HG02759 (cell line): Measurements from ENCODE around the gene OTOR.

Source experiments
- ATAC-seq: cut with Tn5 transposase; IDR thresholded peaks from one replicate; pipeline ENCODE4 v1.9.1; 2021; ENCODE audit warnings: mild to moderate bottlenecking, moderate library complexity; ENCODE audit not compliant: unreplicated experiment

The OTOR gene, protein sequence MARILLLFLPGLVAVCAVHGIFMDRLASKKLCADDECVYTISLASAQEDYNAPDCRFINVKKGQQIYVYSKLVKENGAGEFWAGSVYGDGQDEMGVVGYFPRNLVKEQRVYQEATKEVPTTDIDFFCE

GRCh38 chr20:16748308-16748900, at the start of gene OTOR:
Gene OTOR, plus strand, starts transcription at chr20:16748358. Its CDS starts 44 bp downstream, at chr20:16748402.
- no peak for ATAC-seq

DNA sequence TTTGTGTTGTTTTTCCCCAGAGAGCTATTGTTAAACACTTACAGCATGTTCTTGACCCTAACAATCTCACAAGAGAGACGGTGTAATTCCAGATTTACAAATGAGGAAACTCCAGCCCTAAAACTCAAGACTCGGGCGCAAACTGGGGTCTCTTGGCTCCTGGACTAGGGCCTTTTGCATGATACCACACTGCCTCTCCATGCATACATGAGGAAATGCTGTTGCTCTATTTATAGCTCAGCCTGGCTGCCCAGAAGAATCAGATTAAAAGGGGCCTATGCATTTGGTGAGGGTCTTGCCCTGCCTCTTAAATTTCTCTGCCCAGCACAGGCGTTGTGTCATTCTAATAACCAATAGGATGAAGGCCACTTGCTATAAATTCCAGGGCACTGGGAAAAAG, 48.9 kb upstream of the OTOR start:
- ATAC-seq: no peak

DNA sequence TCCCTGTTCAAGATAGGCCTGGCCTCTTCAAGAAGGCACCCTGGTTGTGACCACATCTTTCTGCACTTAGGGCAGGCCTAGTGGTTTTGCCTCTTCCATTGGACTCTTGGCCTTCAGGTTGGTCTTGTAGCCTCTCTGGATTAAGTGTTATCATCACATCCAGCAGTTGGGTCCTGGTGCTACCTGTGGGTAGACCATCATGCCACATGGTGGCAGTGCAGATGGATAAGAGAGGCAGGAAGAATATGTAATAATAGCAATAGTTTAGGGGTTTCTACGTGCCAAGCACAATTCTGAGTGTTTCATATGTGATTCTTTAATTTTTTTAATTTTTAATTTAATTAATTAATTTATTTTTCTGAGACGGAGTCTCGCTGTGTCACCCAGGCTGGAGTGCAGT, 46.9 kb upstream of the OTOR start:
- peak; percentile 53 for ATAC-seq

DNA sequence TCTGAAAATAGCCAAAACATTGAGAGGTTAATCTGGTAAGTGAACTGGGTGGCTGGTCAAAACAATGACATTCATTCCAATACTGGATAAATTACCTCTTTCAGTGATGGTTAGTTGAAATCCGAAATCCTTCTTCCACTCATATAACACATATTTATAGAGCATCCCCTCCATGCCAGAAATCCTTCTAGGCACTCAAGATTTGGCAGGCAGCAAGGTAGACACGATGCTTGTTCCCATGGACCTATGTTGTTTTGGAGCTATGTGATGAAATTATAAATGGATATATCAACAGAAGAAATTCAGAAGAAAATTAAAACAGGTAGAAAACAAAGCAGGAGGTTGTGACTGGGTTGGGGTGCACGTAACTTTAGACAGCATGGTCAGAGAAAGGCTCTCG, 44.6 kb upstream of the OTOR start:
- no peak for ATAC-seq

DNA sequence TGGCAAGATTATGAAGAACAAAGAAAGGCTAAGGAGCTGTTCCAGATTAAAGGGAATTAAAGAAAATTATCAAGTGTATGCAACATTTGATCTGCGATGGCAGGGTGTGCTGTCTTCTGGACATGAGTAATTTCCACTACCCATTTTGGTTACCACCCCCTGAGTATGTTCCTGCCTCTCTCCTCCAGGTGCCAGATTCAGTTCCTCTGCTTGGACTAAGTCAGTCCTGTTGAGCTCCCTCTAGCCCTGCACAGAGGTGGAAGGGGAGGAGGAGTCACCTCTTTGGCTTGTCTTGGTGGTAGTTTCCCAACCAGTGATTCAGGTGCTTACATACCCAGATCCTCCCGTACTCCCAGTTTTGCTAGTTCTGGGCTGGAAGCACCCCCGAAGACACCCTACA, 40.5 kb upstream of the OTOR start:
- ATAC-seq: peak; percentile 62

DNA sequence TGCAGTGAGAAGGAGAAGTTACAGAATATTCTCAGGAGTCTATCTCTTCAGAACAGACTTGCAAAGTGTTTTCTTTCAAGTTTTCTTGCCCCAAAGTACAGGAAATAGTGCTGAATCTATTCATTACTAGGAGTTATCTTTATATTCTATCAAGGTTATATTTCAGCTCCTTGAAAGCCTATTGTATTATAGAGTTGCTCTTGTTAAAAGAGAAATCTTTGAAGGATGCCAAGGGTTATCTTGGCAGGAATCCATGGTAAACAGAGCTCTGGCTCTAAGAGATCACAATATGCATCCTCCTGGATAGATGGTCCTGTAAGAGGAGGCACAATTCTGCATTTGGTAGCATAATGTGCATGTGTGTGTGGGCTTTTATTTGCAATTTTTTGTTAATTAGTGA, 39.6 kb upstream of the OTOR start:
- ATAC-seq: peak; percentile 9

- ATAC-seq: peak; percentile 78
These were observed 39.1 kb upstream of the OTOR start for GRCh38 chr20:16709017-16709416.

- peak; percentile 50 for ATAC-seq
These were observed 37.4 kb upstream of the OTOR start for GRCh38 chr20:16710781-16711180.

GRCh38 chr20:16711661-16712258, 36.4 kb upstream of the OTOR start:
- no peak for ATAC-seq

- no peak for ATAC-seq
These were observed 35.6 kb upstream of the OTOR start for GRCh38 chr20:16712511-16712947.

- no peak for ATAC-seq
These were observed 35.1 kb upstream of the OTOR start for GRCh38 chr20:16713066-16713465.

DNA sequence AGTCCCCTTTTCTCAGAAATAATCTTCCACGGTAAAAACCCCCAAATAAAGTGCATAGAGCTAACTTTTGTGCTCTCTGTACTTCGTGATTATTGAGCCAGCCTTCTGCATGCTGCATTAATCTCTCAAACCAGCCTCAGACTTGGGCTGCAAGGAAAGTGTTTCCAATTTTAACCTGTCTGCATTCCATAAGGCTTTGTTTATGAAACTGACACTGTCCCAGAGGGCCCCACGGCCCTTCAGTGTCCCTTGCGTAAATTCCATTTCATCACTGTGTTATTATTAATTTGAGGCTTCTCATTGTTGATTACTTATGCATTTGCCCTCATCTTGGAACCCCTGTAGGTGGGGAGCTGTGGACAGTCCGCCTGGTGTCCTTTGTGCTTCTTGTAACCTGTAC, 33.9 kb upstream of the OTOR start:
- ATAC-seq: no peak

GRCh38 chr20:16714751-16715150, 33.4 kb upstream of the OTOR start:
- ATAC-seq: no peak

DNA sequence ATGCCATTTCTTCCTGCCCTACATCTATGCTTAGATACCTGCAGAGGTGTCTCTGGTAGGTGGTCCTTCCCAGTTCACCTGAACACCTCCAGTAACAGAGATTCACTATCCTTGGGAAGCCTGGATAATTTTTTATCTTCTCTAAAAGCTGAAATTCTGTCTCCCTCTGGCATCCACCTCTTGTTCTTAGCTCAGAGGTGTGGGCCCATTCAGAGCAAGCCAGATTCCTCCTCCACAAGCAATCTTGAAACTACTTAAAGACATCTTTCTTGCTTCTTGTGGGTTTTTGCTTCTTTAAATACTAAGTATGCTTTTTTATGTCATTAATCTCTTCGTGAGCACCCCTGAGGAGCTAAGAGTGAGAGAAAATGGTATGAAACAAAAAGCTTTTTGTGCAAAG, 28.7 kb upstream of the OTOR start:
- no peak for ATAC-seq

GRCh38 chr20:16729080-16729479, 19.1 kb upstream of the OTOR start:
- ATAC-seq: no peak

DNA sequence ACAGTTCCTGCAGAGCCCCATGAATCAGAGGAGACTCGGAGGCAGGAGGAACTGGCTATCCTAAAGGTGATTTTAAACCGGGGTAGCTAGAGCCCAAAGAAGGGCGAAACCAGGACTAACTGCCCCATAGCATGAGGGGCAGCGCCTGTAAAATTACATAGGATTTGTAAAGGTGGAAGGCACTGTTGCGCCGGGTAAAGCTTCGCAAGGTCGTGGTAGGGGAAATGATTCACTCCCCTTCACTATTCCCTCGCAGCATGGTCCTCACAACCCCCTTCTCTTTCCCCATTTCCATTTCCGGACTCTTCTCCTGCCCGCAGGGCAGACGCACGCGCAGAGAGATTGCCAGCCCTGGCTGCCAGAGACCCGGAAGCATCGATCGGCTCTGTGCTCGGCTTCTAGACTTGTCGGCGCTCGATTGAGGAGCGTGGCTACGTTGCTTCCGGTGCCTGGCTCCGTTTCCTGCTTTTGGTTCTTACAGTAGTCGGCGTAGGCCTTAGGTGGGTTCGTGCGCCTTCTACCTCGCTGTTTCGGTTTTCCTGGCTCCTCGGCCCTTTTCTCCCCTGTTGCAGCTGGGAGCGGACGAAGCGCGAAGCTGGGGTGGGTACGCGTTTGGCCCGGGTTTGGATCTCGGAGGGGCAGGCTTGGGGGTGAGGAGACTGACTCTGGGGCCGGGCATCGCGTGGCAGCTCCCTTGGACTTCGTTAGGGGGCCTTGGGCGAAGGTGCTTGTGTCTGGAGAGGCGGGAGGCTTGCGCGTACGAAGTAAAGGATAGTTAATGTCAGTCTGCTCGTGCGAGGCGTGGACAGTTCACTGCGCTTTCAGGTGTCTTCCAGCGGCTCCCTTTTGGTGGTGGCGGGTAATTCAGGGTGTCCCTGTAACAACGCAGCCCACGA, 18.3 kb upstream of the OTOR start, which contains the start of gene SNRPB2:
SNRPB2 (plus strand) TSS at position 462 of the 896 bp plus-strand sequence. CDS start 1,677 bp downstream, outside the sequence.
- ATAC-seq: peak; percentile 98

DNA sequence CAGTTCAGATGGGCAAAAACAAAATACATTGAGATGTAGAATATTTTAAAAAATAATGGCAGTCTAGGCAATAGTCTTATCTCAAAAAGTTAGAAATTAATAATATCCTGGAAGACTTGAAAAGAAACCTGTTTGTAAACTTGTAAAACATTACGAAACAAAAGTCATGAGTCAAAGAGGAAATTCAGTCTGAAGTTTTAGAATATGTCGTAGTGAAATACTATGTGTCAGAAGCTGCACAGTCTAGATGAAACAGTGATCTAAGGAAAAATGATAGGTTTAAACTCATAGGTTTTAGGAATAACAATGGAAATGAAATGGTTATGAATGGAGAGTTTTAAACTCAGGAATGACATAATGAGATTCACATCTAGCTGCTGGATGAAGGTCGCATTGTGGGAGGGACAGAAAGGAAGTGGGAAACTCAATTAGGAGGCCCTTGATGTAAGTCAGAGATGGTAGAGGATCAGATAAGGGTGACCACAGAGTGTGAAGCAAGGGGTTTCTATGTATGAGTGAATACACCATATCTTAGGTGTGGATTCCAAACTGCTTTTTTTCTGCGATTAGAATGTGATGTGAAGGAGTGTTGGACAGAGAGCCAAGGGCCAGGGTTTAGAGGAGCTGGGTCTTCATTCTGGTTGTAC, 15.5 kb upstream of the OTOR start:
- ATAC-seq: no peak

- no peak for ATAC-seq
These were observed 7.6 kb upstream of the OTOR start for GRCh38 chr20:16740365-16741072.

DNA sequence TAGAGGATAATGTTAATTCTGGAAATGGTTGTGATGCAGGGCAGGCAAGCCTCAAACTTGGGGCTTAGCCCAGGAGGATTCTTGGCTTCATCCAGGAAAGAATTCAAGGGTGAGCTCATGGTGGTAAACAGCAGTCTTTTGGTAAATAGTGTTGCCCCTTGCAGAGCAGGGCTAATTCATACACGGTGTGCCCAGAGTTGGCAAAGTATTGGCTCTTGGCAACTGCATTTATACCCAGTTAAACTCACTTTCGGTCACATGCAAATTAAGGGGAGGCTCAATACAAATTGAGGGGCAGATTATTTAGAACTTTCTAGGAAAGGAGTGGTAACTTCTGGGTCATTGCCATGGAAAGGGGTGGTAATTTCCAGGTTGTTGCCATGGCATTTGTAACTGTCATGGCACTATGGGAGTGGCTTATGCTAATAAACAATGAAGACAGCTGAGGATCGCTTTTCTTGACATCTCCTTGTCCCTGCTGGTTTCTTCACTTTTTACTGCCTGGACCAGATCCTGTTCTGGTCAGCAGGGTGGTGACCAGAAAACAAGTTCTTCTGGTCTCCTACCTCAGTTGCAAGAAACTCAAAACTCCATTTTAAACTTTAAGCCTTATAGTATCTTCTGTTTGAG, 3.9 kb upstream of the OTOR start:
- ATAC-seq: no peak

DNA sequence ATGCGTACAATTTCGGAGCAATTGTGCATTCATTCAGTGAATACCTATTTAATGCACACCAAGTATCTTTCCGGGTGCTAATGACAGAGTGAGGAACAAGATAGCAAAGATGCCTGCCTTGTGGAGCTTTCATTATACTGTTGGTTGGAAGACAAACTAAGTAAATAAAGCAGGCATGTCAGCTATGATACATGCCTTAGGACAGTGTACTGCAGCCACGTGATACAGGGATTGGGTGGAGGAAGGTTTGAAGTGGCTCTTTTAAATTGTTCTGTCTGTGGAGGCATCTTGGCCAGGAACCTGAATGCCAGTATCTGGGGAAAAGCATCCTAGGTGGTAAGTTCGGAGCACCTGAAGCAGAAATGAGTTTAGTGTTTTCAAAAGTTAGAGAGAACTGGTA, 3.0 kb upstream of the OTOR start:
- ATAC-seq: no peak
